C4-2B (cell line): Measurements from ENCODE around the gene GDF10.

Source experiments
- ZFX ChIP-seq: fragments of 450-650 bp; IDR thresholded peaks from 2 replicates; pipeline ENCODE4 v1.6.1; 2017
- TF ChIP-seq, protein P1 (sequence below): fragments of 450-650 bp; conservative IDR thresholded peaks from 2 replicates; pipeline ENCODE4 v1.5.1; 2017; ENCODE audit warnings: mild to moderate bottlenecking

GRCh38 chr10:47259466-47259865 lies 40.5 kb upstream of the GDF10 start:
- TF ChIP-seq, protein P1, sequence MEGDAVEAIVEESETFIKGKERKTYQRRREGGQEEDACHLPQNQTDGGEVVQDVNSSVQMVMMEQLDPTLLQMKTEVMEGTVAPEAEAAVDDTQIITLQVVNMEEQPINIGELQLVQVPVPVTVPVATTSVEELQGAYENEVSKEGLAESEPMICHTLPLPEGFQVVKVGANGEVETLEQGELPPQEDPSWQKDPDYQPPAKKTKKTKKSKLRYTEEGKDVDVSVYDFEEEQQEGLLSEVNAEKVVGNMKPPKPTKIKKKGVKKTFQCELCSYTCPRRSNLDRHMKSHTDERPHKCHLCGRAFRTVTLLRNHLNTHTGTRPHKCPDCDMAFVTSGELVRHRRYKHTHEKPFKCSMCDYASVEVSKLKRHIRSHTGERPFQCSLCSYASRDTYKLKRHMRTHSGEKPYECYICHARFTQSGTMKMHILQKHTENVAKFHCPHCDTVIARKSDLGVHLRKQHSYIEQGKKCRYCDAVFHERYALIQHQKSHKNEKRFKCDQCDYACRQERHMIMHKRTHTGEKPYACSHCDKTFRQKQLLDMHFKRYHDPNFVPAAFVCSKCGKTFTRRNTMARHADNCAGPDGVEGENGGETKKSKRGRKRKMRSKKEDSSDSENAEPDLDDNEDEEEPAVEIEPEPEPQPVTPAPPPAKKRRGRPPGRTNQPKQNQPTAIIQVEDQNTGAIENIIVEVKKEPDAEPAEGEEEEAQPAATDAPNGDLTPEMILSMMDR: no peak
- no peak for TF ChIP-seq ZFX
